Limb (tissue), 2 donors: ENCODE measurements around the gene STK32B.

Experiments used
- DNase-seq, 2 donors: peaks; one replicate each; pipeline ENCODE4 v3.0.0-alpha.2; 2016; ENCODE audit errors: extremely low spot score in 2 of 2

Gene STK32B

DNA sequence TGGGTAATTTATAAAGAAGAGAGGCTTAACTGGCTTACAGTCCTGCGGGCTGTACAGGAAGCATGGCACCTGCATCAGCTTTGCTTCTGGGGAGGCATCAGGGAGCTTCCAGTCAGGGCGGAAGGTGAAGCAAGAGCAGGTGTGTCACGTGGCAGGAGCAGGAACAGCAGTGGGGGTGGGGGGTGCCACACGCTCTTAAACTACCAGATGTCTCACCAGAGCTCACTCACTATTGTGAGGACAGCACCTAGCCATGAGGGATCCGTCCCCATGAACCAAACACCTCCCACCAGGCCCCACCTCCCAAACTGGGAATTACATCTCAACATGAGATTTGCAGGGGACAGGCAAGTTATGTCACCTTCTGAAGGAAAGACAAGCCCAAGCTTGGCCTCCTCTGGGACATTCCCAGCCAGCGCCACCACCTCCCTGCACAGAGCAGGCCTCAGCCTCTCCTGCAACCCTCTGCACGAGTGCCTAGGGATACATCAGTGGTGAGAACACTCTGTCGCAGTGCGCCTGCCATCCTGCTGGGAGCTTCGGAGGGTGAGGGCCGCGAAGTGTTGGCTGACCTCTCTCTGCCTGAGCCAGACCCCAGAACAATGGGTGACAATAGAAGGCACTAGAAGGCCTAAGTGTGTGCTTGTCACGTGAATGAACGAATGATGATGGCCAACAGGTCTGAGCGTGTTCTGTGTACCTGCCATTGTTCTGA is 412.8 kb downstream of the STK32B start:
- DNase-seq = no peak

GRCh38 chr4:5465529-5465928 is 414.2 kb downstream of the STK32B start:
- DNase-seq = no peak

DNA sequence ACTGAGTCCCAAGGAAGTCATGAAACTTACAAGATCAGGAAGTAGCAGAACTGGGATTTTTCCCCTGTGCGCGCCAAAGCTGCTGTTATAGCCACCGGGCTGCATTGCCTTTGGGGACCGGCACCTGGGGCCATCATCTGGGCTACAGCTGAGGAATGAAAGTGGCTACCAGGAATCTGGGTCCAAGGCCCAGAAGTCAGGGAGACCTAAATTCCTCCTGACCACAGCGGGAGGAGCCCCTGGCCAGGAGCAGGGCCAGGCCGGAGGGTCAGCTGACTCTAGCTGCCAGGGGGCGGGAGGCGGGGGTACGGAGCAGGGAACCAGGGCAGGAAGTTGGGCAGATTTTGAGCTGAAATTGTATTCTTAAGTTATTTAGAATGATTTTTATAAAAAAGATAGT is 414.7 kb downstream of the STK32B start:
- DNase-seq = no peak

- no peak for DNase-seq
Measured at GRCh38 chr4:5467111-5467510, 415.8 kb downstream of the STK32B start.

- no peak for DNase-seq
Measured at GRCh38 chr4:5469151-5469775, 418.0 kb downstream of the STK32B start.

DNA sequence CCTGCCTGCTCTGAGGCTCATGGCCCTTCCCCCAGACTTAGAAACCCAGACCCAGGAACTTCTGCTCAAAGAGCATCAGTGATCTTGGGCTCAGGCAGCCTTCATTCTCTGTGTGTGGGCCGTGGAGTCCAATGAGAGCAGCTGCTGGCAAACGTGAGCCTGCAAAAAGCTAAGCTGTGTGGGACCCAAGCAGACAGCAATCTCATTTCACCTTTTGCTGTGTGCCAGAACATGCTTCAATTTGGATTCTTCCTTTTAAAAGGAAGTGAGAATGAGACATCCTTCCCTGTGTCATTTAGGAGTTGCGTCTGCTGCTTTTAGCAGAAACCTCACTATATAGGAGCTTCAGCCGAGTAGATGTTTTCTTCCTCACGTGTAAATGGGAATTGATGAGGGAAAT is 418.6 kb downstream of the STK32B start:
- DNase-seq = no peak

GRCh38 chr4:5470318-5471198 is 419.3 kb downstream of the STK32B start:
- no peak for DNase-seq

DNA sequence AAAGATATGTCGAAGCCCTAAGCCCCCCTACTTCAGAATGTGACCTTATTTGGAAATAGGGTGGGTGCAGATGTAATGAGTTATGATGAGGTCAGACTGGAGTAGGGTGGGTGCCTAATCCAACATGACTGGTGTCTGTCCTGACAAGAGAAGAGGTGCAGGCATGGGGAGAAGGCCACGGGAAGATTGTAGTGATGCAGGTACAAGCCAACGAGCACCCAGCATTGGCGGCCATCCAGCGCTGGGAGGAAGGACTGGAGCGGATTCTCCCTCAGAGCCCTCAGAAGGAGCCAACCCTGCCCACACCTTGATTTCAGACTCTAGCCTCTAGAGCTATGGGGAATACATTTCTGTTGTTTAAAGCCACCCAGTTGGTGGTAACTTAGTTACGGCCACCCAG is 419.9 kb downstream of the STK32B start:
- no peak for DNase-seq

DNA sequence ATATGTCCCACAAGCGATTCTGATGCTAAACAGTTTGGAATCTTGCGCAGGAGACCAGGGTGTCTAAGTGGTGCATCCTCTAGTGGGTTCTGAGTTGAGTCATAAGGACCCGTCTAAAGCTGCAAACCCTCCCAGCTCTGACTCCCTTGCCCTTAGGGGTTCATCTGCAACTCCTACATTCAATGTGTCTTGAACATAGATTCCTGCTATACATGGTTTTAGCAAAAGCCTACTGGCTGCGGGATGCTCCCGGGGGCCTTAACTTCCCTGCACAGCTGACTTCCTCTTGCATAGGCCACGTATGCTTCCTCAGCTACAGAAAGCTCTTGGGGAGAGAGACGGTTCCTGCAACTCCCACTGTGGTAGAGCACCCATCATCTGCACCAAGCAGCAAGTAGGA is 420.4 kb downstream of the STK32B start:
- DNase-seq = peak in 1 of 2 donors; percentile 19

DNA sequence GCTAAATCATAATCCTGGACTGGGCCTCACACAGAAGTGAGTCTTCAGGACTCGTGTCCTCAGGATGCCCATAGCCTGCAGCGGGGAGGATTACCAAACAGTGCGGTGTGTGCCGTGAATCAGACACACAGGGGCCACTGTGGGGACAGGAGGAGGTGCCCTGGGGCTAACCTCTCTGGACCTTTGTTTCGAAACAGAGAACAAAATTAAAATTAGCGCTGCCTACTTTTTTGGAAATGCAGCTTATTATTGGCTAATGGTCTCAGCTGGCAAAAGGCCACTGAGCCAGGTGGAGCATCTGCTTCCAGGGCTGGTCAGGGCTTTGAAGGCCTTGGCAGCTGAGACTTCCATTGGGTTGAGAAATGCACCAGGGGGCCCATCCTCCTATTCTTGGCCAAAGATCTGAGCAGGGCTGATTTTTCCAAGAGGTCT is 420.9 kb downstream of the STK32B start:
- no peak for DNase-seq

DNA sequence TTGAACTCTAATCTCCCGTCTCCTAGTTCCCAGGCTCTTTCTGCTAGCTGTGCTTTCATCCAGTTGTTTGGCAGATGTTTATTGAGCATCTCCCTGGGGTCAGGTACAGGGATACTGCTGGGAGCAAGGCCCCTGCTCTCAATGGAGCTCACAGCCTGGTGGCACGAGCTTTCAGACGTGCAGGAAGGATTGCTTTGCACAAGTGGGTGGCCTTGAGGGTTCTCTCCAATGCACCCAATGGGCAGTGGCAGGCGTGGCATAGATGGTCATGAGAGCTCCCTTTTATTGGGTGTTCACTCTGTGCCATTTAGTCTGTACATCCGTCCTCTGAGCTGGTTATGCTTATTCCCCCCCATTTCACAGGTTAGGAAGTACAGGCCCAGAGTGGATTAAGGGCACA is 421.8 kb downstream of the STK32B start:
- no peak for DNase-seq

DNA sequence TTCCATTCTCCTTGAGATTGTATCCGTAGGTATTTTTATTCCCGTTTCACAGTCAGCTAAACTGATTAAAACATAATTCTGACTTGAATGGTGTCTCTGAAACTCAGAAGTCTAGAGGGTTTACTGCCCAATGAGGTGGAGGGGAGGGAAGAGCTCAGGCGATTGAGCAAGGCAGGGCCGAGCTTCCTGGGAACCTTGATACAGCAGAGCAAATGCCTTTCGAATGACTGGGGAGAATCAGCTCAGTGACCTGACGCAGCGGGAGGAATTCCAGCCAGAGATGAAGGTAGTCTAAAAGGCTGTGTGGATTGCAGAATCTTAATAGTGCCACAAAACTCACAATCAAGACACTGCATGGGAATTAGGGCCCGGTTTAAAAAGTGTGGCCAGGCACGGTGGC is 423.5 kb downstream of the STK32B start:
- no peak for DNase-seq

- DNase-seq = no peak
Measured at GRCh38 chr4:5477613-5478012, 426.3 kb downstream of the STK32B start.

- no peak for DNase-seq
Measured at GRCh38 chr4:5478169-5478568, 426.9 kb downstream of the STK32B start.

GRCh38 chr4:5478697-5479096 is 427.4 kb downstream of the STK32B start:
- no peak for DNase-seq

GRCh38 chr4:5479518-5480060 is 428.3 kb downstream of the STK32B start:
- DNase-seq = no peak

DNA sequence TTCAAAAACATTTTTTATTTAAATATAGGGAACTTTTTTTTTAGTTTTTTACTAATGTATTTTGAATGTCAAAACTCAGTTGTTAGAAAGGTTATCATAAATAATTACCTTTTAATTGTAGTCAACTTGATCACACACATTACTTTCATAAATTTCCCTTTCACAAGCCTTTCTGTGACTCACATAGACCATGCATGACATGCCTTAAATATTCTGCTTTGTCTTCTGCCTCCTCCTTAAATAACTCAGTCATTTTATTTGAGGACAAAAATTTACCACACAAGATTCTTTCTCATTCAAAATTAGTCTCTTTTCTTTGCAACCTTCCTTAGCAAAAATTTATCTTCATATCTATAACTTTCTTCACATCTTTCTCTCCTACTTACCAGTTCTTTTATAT is 437.1 kb downstream of the STK32B start:
- DNase-seq = no peak

GRCh38 chr4:5489260-5489659 is 438.0 kb downstream of the STK32B start:
- DNase-seq = no peak

DNA sequence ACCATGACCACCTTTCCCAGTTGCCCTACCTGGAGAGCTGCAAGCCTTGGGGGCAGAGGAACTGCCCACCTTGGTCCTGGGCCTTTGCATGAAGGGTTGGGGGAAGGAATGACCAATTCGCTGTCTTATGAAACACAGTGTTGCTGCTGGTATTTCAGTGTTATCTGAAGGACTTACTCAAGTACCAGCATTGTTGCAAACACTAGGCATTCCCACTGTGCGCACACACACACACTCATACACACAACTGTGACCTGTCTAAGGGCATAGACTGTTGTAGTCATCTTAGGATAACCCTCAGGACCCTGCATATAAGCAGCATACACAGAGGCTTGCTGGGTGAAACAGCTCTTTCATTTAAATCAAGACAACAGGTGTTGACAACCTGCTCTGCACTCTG is 446.2 kb downstream of the STK32B start:
- DNase-seq = no peak

DNA sequence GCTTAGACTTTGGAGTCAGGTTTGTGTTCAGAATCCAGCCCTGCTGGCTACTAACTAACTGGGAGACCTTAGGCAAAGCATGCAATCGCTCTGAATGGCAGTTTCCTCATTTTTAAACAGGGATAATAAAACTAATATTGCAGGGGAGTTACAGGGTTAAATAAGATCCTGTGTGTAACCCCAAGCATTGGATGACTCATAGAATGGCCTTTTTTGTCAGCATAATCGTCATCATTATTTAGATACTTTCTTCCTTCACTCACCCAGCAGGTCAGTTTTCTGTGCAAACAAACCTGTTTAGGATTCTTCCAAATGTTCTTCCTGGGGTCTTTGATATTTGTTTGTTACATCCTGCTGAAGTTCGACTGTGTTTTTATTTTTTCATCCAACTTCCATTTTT is 448.9 kb downstream of the STK32B start:
- DNase-seq = no peak

DNA sequence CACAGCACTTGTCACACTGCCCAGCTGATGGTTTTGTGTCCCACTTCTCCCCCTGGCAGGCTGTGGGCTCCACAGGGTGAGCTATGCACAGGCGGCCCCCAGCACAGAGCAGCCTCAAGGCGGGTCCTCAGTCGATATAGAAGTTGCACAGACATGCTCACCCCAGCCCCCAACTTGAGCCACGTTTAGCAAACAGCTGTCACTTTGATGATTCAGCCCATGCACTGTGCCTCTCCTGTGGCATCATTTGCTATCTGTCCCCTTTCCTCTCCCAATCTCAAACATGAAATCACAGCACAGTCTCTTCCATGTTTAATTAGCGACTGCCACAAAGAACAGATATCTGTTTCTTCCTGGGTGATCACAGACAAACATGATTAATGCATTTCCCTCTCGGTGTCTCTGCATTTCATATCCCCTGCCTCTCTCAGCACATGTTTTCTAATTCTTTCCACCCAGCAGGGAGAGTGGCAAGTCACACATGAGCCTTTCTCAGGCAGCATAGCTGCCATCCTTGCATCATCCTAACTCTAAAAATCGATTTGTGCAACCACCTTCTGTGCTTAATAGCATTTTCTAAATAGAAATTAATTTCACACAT is 452.2 kb downstream of the STK32B start:
- peak in 1 of 2 donors; percentile 36 for DNase-seq

DNA sequence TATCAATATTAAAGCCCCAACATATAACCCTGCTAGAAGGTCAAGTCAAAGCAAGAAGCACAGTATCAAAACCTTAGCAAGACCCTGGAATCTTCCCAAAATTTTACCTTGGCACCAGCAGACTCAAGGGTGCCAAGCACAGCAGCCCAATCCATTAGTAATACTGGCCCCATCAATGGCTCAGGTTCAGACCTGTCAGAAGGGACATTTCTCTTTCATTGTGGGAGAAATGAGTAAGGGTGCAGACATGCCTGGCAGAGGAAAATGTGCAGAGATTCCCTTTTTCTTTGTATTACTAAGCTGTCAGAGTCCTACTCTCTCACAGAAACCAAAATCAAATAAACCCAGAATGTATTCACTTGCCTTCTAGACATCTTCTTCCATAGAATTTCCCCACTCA is 453.2 kb downstream of the STK32B start:
- DNase-seq = no peak
